KMS-11 (cell line): Measurements from ENCODE around the gene TCL1A.

ENCODE experiments used
- H2AFZ ChIP-seq: fragments of 200-600 bp; sonication (generic); 2 replicates; pipeline ENCODE4 v1.6.1; 2016; ENCODE audit warnings: antibody characterized with exemption, mixed run types, low read depth
- H3K27ac ChIP-seq: fragments of 200-600 bp; sonication (generic); 2 replicates; pipeline ENCODE4 v1.6.1; 2016; ENCODE audit warnings: mild to moderate bottlenecking, mixed run types
- H3K27me3 ChIP-seq: fragments of 200-600 bp; sonication (generic); 2 replicates; pipeline ENCODE4 v1.6.1; 2017; ENCODE audit warnings: mild to moderate bottlenecking, low read depth, mixed run types, moderate library complexity; ENCODE audit not compliant: insufficient read depth
- H3K36me3 ChIP-seq: fragments of 200-600 bp; sonication (generic); 2 replicates; pipeline ENCODE4 v1.6.1; 2017; ENCODE audit warnings: mild to moderate bottlenecking, mixed run types; ENCODE audit not compliant: insufficient read depth
- H3K4me1 ChIP-seq: fragments of 200-600 bp; sonication (generic); 2 replicates; pipeline ENCODE4 v1.6.1; 2016; ENCODE audit warnings: mild to moderate bottlenecking, low read depth, mixed run types; ENCODE audit not compliant: poor library complexity, severe bottlenecking
- H3K4me2 ChIP-seq: fragments of 200-600 bp; sonication (generic); 2 replicates; pipeline ENCODE4 v1.7.0; 2016; ENCODE audit warnings: mild to moderate bottlenecking, mixed run types
- H3K4me3 ChIP-seq: fragments of 200-600 bp; sonication (generic); IDR thresholded peaks from 2 replicates; pipeline ENCODE4 v1.6.1; 2017; ENCODE audit warnings: low read depth, low read length, mixed read lengths; ENCODE audit not compliant: insufficient read depth
- H3K79me2 ChIP-seq: fragments of 200-600 bp; sonication (generic); 2 replicates; pipeline ENCODE4 v1.6.1; 2016; ENCODE audit warnings: low read depth, mixed run types; ENCODE audit not compliant: insufficient read depth
- H3K9ac ChIP-seq: fragments of 200-600 bp; sonication (generic); 2 replicates; pipeline ENCODE4 v1.6.1; 2016; ENCODE audit warnings: mild to moderate bottlenecking, mixed run types
- H4K20me1 ChIP-seq: fragments of 200-600 bp; sonication (generic); 2 replicates; pipeline ENCODE4 v1.6.1; 2016; ENCODE audit warnings: mild to moderate bottlenecking, mixed run types; ENCODE audit not compliant: insufficient read depth
- CTCF ChIP-seq: fragments of 200-600 bp; sonication (generic); conservative IDR thresholded peaks from 2 replicates; pipeline ENCODE4 v1.6.1; 2017; ENCODE audit warnings: low read depth, mild to moderate bottlenecking, antibody characterized with exemption, low read length, moderate library complexity, mixed read lengths

Gene TCL1A

GRCh38 chr14:95695913-95696312, 18.0 kb downstream of the TCL1A start:
- Histone ChIP-seq H3K27ac (no peak overlapping the region), H2AFZ (no peak overlapping the region), H3K79me2 (no peaks in the 10 kb centered on the region), H3K27me3 (no peaks in the 10 kb centered on the region), H3K4me3 (no peak overlapping the region), H3K36me3 (no peaks in the 10 kb centered on the region), H3K4me2 (no peak overlapping the region), H4K20me1 (no peaks in the 10 kb centered on the region), H3K4me1 (no peaks in the 10 kb centered on the region), H3K9ac (no peak overlapping the region)
- no peak for TF ChIP-seq CTCF

- no peak overlapping the region for H3K4me2 ChIP-seq
- no peaks in the 10 kb centered on the region for H3K36me3 ChIP-seq
Observed at GRCh38 chr14:95695051-95695450, 18.9 kb downstream of the TCL1A start.

GRCh38 chr14:95692109-95692508, 21.8 kb downstream of the TCL1A start:
- no peak for TF ChIP-seq CTCF
- H4K20me1 ChIP-seq = no peaks in the 10 kb centered on the region
- H3K4me2 ChIP-seq = no peak overlapping the region
- no peak overlapping the region for H3K9ac ChIP-seq
- no peaks in the 10 kb centered on the region for H3K36me3 ChIP-seq
- no peaks in the 10 kb centered on the region for H3K4me1 ChIP-seq
- no peak overlapping the region for H3K27ac ChIP-seq
- no peaks in the 10 kb centered on the region for H3K79me2 ChIP-seq
- no peak overlapping the region for H3K4me3 ChIP-seq
- no peaks in the 10 kb centered on the region for H3K27me3 ChIP-seq
- no peak overlapping the region for H2AFZ ChIP-seq

More at GRCh38 chr14:95695051-95695450, 18.9 kb downstream of the TCL1A start:
- no peak overlapping the region for H3K4me3 ChIP-seq
- TF ChIP-seq CTCF = no peak
- no peak overlapping the region for H3K9ac ChIP-seq
- H3K4me1 ChIP-seq = no peaks in the 10 kb centered on the region
- H3K27ac ChIP-seq = no peak overlapping the region
- H4K20me1 ChIP-seq = no peaks in the 10 kb centered on the region
- H3K27me3 ChIP-seq = no peaks in the 10 kb centered on the region
- no peaks in the 10 kb centered on the region for H3K79me2 ChIP-seq
- no peak overlapping the region for H2AFZ ChIP-seq

- H3K27ac ChIP-seq = no peak overlapping the region
- H3K79me2 ChIP-seq = no peaks in the 10 kb centered on the region
- no peak overlapping the region for H3K4me2 ChIP-seq
- no peaks in the 10 kb centered on the region for H4K20me1 ChIP-seq
- no peaks in the 10 kb centered on the region for H3K36me3 ChIP-seq
- no peak for TF ChIP-seq CTCF
- no peak overlapping the region for H3K4me3 ChIP-seq
- H3K4me1 ChIP-seq = no peaks in the 10 kb centered on the region
- H3K27me3 ChIP-seq = no peaks in the 10 kb centered on the region
- H2AFZ ChIP-seq = no peak overlapping the region
- no peak overlapping the region for H3K9ac ChIP-seq
Observed at GRCh38 chr14:95691591-95691990, 22.3 kb downstream of the TCL1A start.

- H3K4me2 ChIP-seq = no peak overlapping the region
- no peak for TF ChIP-seq CTCF
- H3K79me2 ChIP-seq = no peaks in the 10 kb centered on the region
- no peaks in the 10 kb centered on the region for H4K20me1 ChIP-seq
- H3K4me1 ChIP-seq = no peaks in the 10 kb centered on the region
- no peak overlapping the region for H3K27ac ChIP-seq
- H3K9ac ChIP-seq = no peak overlapping the region
- H3K4me3 ChIP-seq = no peak overlapping the region
- H3K36me3 ChIP-seq = no peaks in the 10 kb centered on the region
- H2AFZ ChIP-seq = no peak overlapping the region
- no peaks in the 10 kb centered on the region for H3K27me3 ChIP-seq
Observed at GRCh38 chr14:95690815-95691214, 23.1 kb downstream of the TCL1A start.
